Measurements from ENCODE around the gene EPN1.

EPN1 gene

GRCh38 chr19:55696301-55697068, 21.5 kb downstream of the EPN1 start:
- DNase-seq (ENCODE audit: low spot score): no peak
- TF ChIP-seq CTCF (IDR thresholded peaks at IDR 0.05; ENCODE audit: extremely low read depth, insufficient read depth, missing control alignments): no peak
- in situ Hi-C loops (cut with MboI; ENCODE audit: low pct_unique_long_range_greater_than_20kb, low sequenced_read_pairs, unreplicated experiment): loop anchor here (25.0 kb wide), 1 partner anchor 616 kb away; the partner anchor contains the start of gene ZSCAN5A

GRCh38 chr19:55697069-55697440, 22.0 kb downstream of the EPN1 start:
- TF ChIP-seq CTCF (IDR thresholded peaks at IDR 0.05; ENCODE audit: extremely low read depth, insufficient read depth, missing control alignments): no peak
- no peak for DNase-seq (ENCODE audit: low spot score)
- in situ Hi-C loops (cut with MboI; ENCODE audit: low pct_unique_long_range_greater_than_20kb, low sequenced_read_pairs, unreplicated experiment): loop anchor here (25.0 kb wide), 1 partner anchor 615 kb away; the partner anchor contains the start of gene ZSCAN5A

GRCh38 chr19:55697698-55698097, 22.7 kb downstream of the EPN1 start:
- no peak for TF ChIP-seq CTCF (IDR thresholded peaks at IDR 0.05; ENCODE audit: extremely low read depth, insufficient read depth, missing control alignments)
- no peak for DNase-seq (ENCODE audit: low spot score)
- in situ Hi-C loops (cut with MboI; ENCODE audit: low pct_unique_long_range_greater_than_20kb, low sequenced_read_pairs, unreplicated experiment): loop anchor here (25.0 kb wide), 1 partner anchor 615 kb away; the partner anchor contains the start of gene ZSCAN5A

GRCh38 chr19:55698256-55698655, 23.2 kb downstream of the EPN1 start:
- no peak for TF ChIP-seq CTCF (IDR thresholded peaks at IDR 0.05; ENCODE audit: extremely low read depth, insufficient read depth, missing control alignments)
- DNase-seq (ENCODE audit: low spot score): no peak
- in situ Hi-C loops (cut with MboI; ENCODE audit: low pct_unique_long_range_greater_than_20kb, low sequenced_read_pairs, unreplicated experiment): loop anchor here (25.0 kb wide), 1 partner anchor 614 kb away; the partner anchor contains the start of gene ZSCAN5A

GRCh38 chr19:55699221-55699620, 24.2 kb downstream of the EPN1 start:
- no peak for DNase-seq (ENCODE audit: low spot score)
- no peak for TF ChIP-seq CTCF (IDR thresholded peaks at IDR 0.05; ENCODE audit: extremely low read depth, insufficient read depth, missing control alignments)
- in situ Hi-C loops (cut with MboI; ENCODE audit: low pct_unique_long_range_greater_than_20kb, low sequenced_read_pairs, unreplicated experiment): loop anchor here (25.0 kb wide), 1 partner anchor 613 kb away; the partner anchor contains the start of gene ZSCAN5A

- in situ Hi-C loops (cut with MboI; ENCODE audit: low pct_unique_long_range_greater_than_20kb, low sequenced_read_pairs, unreplicated experiment): no loop called here
- DNase-seq (ENCODE audit: low spot score): peak; percentile 9
- TF ChIP-seq CTCF (IDR thresholded peaks at IDR 0.05; ENCODE audit: extremely low read depth, insufficient read depth, missing control alignments): no peak
Measured at GRCh38 chr19:55700813-55701212, 25.8 kb downstream of the EPN1 start.

Measured in GM13977 (cell line).